ENCODE results near the gene CABLES1.
A peak's percentile ranks its signal among the peaks of the same experiment; 100 is the strongest.

Gene CABLES1

GRCh38 chr18:23217781-23218180 is 82.5 kb downstream of the CABLES1 start:
- DNase-seq (ENCODE audit: low spot score): no peak

GRCh38 chr18:23220355-23220754 is 85.1 kb downstream of the CABLES1 start:
- no peak for DNase-seq (ENCODE audit: low spot score)

- no peak for DNase-seq (ENCODE audit: low spot score)
These were observed 88.4 kb downstream of the CABLES1 start for GRCh38 chr18:23223641-23224040.

- DNase-seq (ENCODE audit: low spot score): peak; percentile 87
These were observed 90.2 kb downstream of the CABLES1 start for GRCh38 chr18:23225503-23225902.

- DNase-seq (ENCODE audit: low spot score): no peak
These were observed 91.1 kb downstream of the CABLES1 start for GRCh38 chr18:23226391-23226790.

GRCh38 chr18:23226930-23227725 is 91.8 kb downstream of the CABLES1 start:
- DNase-seq (ENCODE audit: low spot score): peak; percentile 56

- no peak for DNase-seq (ENCODE audit: low spot score)
These were observed 92.4 kb downstream of the CABLES1 start for GRCh38 chr18:23227726-23228070.

GRCh38 chr18:23228102-23229061 is 93.1 kb downstream of the CABLES1 start:
- no peak for DNase-seq (ENCODE audit: low spot score)

GRCh38 chr18:23229472-23229871 is 94.2 kb downstream of the CABLES1 start:
- DNase-seq (ENCODE audit: low spot score): peak; percentile 47

- no peak for DNase-seq (ENCODE audit: low spot score)
These were observed 95.4 kb downstream of the CABLES1 start for GRCh38 chr18:23230686-23231085.

- DNase-seq (ENCODE audit: low spot score): peak; percentile 87
These were observed 96.2 kb downstream of the CABLES1 start for GRCh38 chr18:23231340-23232021.

- DNase-seq (ENCODE audit: low spot score): no peak
These were observed 97.0 kb downstream of the CABLES1 start for GRCh38 chr18:23232331-23232730.

GRCh38 chr18:23234619-23235018 is 99.3 kb downstream of the CABLES1 start:
- no peak for DNase-seq (ENCODE audit: low spot score)

- no peak for DNase-seq (ENCODE audit: low spot score)
These were observed 100.1 kb downstream of the CABLES1 start for GRCh38 chr18:23235336-23235735.

GRCh38 chr18:23235860-23236259 is 100.6 kb downstream of the CABLES1 start:
- DNase-seq (ENCODE audit: low spot score): no peak

GRCh38 chr18:23236876-23237468 is 101.7 kb downstream of the CABLES1 start:
- no peak for DNase-seq (ENCODE audit: low spot score)

GRCh38 chr18:23237524-23238151 is 102.4 kb downstream of the CABLES1 start:
- DNase-seq (ENCODE audit: low spot score): peak; percentile 68

GRCh38 chr18:23238152-23238531 is 102.9 kb downstream of the CABLES1 start:
- peak; percentile 69 for DNase-seq (ENCODE audit: low spot score)

GRCh38 chr18:23238651-23239349 is 103.5 kb downstream of the CABLES1 start:
- peak; percentile 58 for DNase-seq (ENCODE audit: low spot score)

- no peak for DNase-seq (ENCODE audit: low spot score)
These were observed 104.0 kb downstream of the CABLES1 start for GRCh38 chr18:23239350-23239692.

All from GM03348 (cell line).